ENCODE measurements around the gene PTPRG. TPM values are rescaled to one million over a fixed set of nuclear protein-coding genes. Genes with fewer than 3 reads are reported as not detected.

Gene PTPRG
- total RNA-seq, 2 experiments from 2014 or later = 0.03 to 0.05 TPM

GRCh38 chr3:61876797-61877196 lies 315.4 kb downstream of the PTPRG start:
- H3K27me3 ChIP-seq (ENCODE audit: control insufficient read depth in 1 of 2, insufficient read depth in 2 of 2, low read length in 2 of 2) = no peaks in the 10 kb centered on the region
- H3K27ac ChIP-seq (ENCODE audit: low read depth in 1 of 2, low read length in 2 of 2) = no peak overlapping the region
- TF ChIP-seq, protein P1, sequence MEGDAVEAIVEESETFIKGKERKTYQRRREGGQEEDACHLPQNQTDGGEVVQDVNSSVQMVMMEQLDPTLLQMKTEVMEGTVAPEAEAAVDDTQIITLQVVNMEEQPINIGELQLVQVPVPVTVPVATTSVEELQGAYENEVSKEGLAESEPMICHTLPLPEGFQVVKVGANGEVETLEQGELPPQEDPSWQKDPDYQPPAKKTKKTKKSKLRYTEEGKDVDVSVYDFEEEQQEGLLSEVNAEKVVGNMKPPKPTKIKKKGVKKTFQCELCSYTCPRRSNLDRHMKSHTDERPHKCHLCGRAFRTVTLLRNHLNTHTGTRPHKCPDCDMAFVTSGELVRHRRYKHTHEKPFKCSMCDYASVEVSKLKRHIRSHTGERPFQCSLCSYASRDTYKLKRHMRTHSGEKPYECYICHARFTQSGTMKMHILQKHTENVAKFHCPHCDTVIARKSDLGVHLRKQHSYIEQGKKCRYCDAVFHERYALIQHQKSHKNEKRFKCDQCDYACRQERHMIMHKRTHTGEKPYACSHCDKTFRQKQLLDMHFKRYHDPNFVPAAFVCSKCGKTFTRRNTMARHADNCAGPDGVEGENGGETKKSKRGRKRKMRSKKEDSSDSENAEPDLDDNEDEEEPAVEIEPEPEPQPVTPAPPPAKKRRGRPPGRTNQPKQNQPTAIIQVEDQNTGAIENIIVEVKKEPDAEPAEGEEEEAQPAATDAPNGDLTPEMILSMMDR (IDR thresholded peaks at IDR 0.05) = no peak
- H3K9me3 ChIP-seq (ENCODE audit: control insufficient read depth in 1 of 2, insufficient read depth in 1 of 2, low read length in 2 of 2) = no peaks in the 10 kb centered on the region
- no peaks in the 10 kb centered on the region for H3K9me3 Mint-ChIP-seq
- H3K4me1 Mint-ChIP-seq (ENCODE audit: low read depth) = no peaks in the 10 kb centered on the region
- H3K36me3 Mint-ChIP-seq (ENCODE audit: low read depth) = no peaks in the 10 kb centered on the region
- ChIA-PET CTCF (interaction anchor here (0.5 kb wide), 1 partner anchor 14 kb away, joined by 3 read pairs; no protein-coding TSS in a partner anchor), POLR2A (no interaction called here)
- intact Hi-C loops (cut with DNase I, micrococcal nuclease) = no loop called here
- H3K4me3 Mint-ChIP-seq = no peak overlapping the region
- DNase-seq (no peak), ATAC-seq (ENCODE audit: poor library complexity) (no peak)
- H3K4me1 ChIP-seq (ENCODE audit: insufficient read depth, low read length) = no peaks in the 10 kb centered on the region
- no peak overlapping the region for H3K4me3 ChIP-seq (ENCODE audit: low read length)
- no peak overlapping the region for H3K27ac Mint-ChIP-seq
- H3K27me3 Mint-ChIP-seq = peaks cover 19% of the 10 kb centered on the region
- H3K36me3 ChIP-seq (ENCODE audit: insufficient read depth, low read length) = no peaks in the 10 kb centered on the region

- H3K4me1 ChIP-seq (ENCODE audit: insufficient read depth, low read length) = no peaks in the 10 kb centered on the region
Measured at GRCh38 chr3:61877359-61878138, 316.2 kb downstream of the PTPRG start.

GRCh38 chr3:61882253-61882652 lies 320.9 kb downstream of the PTPRG start:
- Mint-ChIP-seq H3K27me3 (no peaks in the 10 kb centered on the region), H3K9me3 (no peaks in the 10 kb centered on the region), H3K36me3 (ENCODE audit: low read depth) (no peaks in the 10 kb centered on the region), H3K27ac (no peak overlapping the region), H3K4me3 (no peak overlapping the region), H3K4me1 (ENCODE audit: low read depth) (no peaks in the 10 kb centered on the region)
- H3K4me1 ChIP-seq (ENCODE audit: insufficient read depth, low read length) = no peaks in the 10 kb centered on the region
- ATAC-seq (ENCODE audit: poor library complexity) (no peak), DNase-seq (no peak)
- ChIA-PET CTCF (no interaction called here), POLR2A (no interaction called here)
- H3K27ac ChIP-seq (ENCODE audit: low read depth in 1 of 2, low read length in 2 of 2) = no peak overlapping the region
- H3K4me3 ChIP-seq (ENCODE audit: low read length) = no peak overlapping the region
- no peaks in the 10 kb centered on the region for H3K27me3 ChIP-seq (ENCODE audit: control insufficient read depth in 1 of 2, insufficient read depth in 2 of 2, low read length in 2 of 2)
- intact Hi-C loops (cut with DNase I, micrococcal nuclease) = no loop called here
- H3K9me3 ChIP-seq (ENCODE audit: control insufficient read depth in 1 of 2, insufficient read depth in 1 of 2, low read length in 2 of 2) = peaks cover 0 to 4% of the 10 kb centered on the region in 2 experiments
- TF ChIP-seq, protein P1 (IDR thresholded peaks at IDR 0.05) = no peak
- H3K36me3 ChIP-seq (ENCODE audit: insufficient read depth, low read length) = no peaks in the 10 kb centered on the region

More at GRCh38 chr3:61877359-61878138, 316.2 kb downstream of the PTPRG start:
- intact Hi-C loops (cut with DNase I, micrococcal nuclease) = no loop called here
- Histone ChIP-seq H3K27ac (ENCODE audit: low read depth in 1 of 2, low read length in 2 of 2) (no peak overlapping the region), H3K4me3 (ENCODE audit: low read length) (no peak overlapping the region), H3K27me3 (ENCODE audit: control insufficient read depth in 1 of 2, insufficient read depth in 2 of 2, low read length in 2 of 2) (no peaks in the 10 kb centered on the region), H3K9me3 (ENCODE audit: control insufficient read depth in 1 of 2, insufficient read depth in 1 of 2, low read length in 2 of 2) (no peaks in the 10 kb centered on the region), H3K36me3 (ENCODE audit: insufficient read depth, low read length) (no peaks in the 10 kb centered on the region)
- H3K9me3 Mint-ChIP-seq = no peaks in the 10 kb centered on the region
- ChIA-PET CTCF (no interaction called here), POLR2A (no interaction called here)
- H3K4me3 Mint-ChIP-seq = no peak overlapping the region
- TF ChIP-seq, protein P1 (IDR thresholded peaks at IDR 0.05) = no peak
- peaks cover 12% of the 10 kb centered on the region for H3K27me3 Mint-ChIP-seq
- no peak overlapping the region for H3K27ac Mint-ChIP-seq
- DNase-seq (no peak), ATAC-seq (ENCODE audit: poor library complexity) (no peak)
- no peaks in the 10 kb centered on the region for H3K36me3 Mint-ChIP-seq (ENCODE audit: low read depth)
- no peaks in the 10 kb centered on the region for H3K4me1 Mint-ChIP-seq (ENCODE audit: low read depth)

Measured in CD4-positive, alpha-beta T cell (primary cell).